Activated CD8-positive, alpha-beta T cell treated with anti-CD3 and anti-CD28 coated beads for 36 hours (primary cell): ENCODE results near the gene FAM3B. TPM values are rescaled to one million over a fixed set of nuclear protein-coding genes. Genes with fewer than 3 reads are reported as not detected.

Experiments used
- ATAC-seq: fragments of 200-7000 bp; cut with Tn5 transposase; one replicate; pipeline ENCODE4 v1.10.0; 2021; ENCODE audit warnings: mild to moderate bottlenecking, moderate library complexity
- CTCF ChIA-PET: fragments of 350-600 bp; sonication (Branson Sonifier 250); formaldehyde crosslinking; loops from one replicate; lab custom pipeline; 2021; ENCODE audit warnings: antibody characterized with exemption; lab: Charles Lee
- POLR2A ChIA-PET: fragments of 350-600 bp; sonication (Branson Sonifier 250); formaldehyde crosslinking; loops from one replicate; lab custom pipeline; 2021; ENCODE audit warnings: antibody characterized with exemption; lab: Charles Lee
- DNase-seq: peaks from one replicate; pipeline ENCODE4 v3.0.0-alpha.2; 2020
- H3K27ac Mint-ChIP-seq: one replicate; pipeline ENCODE4 v1.8.0; 2021; ENCODE audit warnings: mild to moderate bottlenecking, mixed read lengths
- H3K27me3 Mint-ChIP-seq: one replicate; pipeline ENCODE4 v1.8.0; 2021; ENCODE audit warnings: mixed read lengths
- H3K36me3 Mint-ChIP-seq: one replicate; pipeline ENCODE4 v1.8.0; 2021; ENCODE audit warnings: low read depth, mixed read lengths
- H3K4me1 Mint-ChIP-seq: one replicate; pipeline ENCODE4 v1.8.0; 2021; ENCODE audit warnings: low read depth, mixed read lengths
- H3K4me3 Mint-ChIP-seq: one replicate; pipeline ENCODE4 v1.8.0; 2021; ENCODE audit warnings: mild to moderate bottlenecking, moderate library complexity, mixed read lengths
- H3K9me3 Mint-ChIP-seq: one replicate; pipeline ENCODE4 v1.8.0; 2021; ENCODE audit warnings: mixed read lengths
- intact Hi-C: fragments of 100-400 bp; cut with micrococcal nuclease; formaldehyde crosslinking; loops from one replicate; pipeline ENCODE4 v1.10.0; 2022
- total RNA-seq, 2 experiments: library from RNA; stranded (reverse); gene quantifications; one replicate each; pipeline ENCODE4 v1.2.3, GENCODE V29; 2021
- TF ChIP-seq, protein P1 (sequence below): fragments of 200-600 bp; IDR thresholded peaks from one replicate; pipeline ENCODE4 v1.8.0; 2022; ENCODE audit warnings: antibody characterized with exemption, mild to moderate bottlenecking

Gene FAM3B
- total RNA-seq, 2 experiments from 2014 or later = not detected

GRCh38 chr21:41317458-41317857 lies 857 bp downstream of the FAM3B start:
- ATAC-seq (no peak), DNase-seq (no peak)
- ChIA-PET POLR2A (no interaction called here), CTCF (interaction anchor here (0.5 to 1.5 kb wide), 3 partner anchors 26 to 52 kb away, joined by 3 read pairs; no protein-coding TSS in a partner anchor)
- TF ChIP-seq, protein P1, sequence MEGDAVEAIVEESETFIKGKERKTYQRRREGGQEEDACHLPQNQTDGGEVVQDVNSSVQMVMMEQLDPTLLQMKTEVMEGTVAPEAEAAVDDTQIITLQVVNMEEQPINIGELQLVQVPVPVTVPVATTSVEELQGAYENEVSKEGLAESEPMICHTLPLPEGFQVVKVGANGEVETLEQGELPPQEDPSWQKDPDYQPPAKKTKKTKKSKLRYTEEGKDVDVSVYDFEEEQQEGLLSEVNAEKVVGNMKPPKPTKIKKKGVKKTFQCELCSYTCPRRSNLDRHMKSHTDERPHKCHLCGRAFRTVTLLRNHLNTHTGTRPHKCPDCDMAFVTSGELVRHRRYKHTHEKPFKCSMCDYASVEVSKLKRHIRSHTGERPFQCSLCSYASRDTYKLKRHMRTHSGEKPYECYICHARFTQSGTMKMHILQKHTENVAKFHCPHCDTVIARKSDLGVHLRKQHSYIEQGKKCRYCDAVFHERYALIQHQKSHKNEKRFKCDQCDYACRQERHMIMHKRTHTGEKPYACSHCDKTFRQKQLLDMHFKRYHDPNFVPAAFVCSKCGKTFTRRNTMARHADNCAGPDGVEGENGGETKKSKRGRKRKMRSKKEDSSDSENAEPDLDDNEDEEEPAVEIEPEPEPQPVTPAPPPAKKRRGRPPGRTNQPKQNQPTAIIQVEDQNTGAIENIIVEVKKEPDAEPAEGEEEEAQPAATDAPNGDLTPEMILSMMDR = no peak
- no peaks in the 10 kb centered on the region for H3K36me3 Mint-ChIP-seq
- no peaks in the 10 kb centered on the region for H3K9me3 Mint-ChIP-seq
- intact Hi-C loops = no loop called here
- no peak overlapping the region for H3K27ac Mint-ChIP-seq
- H3K27me3 Mint-ChIP-seq = peaks cover 26% of the 10 kb centered on the region
- H3K4me3 Mint-ChIP-seq = no peak overlapping the region
- peaks cover 13% of the 10 kb centered on the region for H3K4me1 Mint-ChIP-seq

- POLR2A ChIA-PET = no interaction called here
- ATAC-seq = no peak
- H3K27ac Mint-ChIP-seq = no peak overlapping the region
Measured at GRCh38 chr21:41318218-41318617, 1.6 kb downstream of the FAM3B start.

DNA sequence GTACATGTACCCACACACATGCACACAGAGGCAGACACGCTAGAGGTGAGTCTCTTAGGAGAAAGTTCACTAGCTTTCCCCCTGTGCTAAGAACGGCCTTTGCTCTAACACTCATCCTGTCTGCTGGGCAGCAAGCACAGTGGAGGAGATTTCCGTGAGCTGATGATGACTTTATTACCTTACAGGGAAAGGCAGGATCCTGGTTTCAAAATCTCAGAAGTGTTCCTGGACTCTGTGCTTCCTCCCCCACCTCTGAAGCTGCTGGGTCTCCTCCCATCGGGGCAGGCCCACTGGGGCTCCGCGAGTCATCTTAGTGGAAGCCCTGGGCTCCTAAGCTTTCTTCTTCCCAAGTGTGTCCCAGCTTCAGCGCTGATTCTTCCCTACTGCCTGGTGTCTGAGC lies 2.7 kb downstream of the FAM3B start:
- H3K4me1 Mint-ChIP-seq = peaks cover 13% of the 10 kb centered on the region
- POLR2A ChIA-PET = interaction anchor here (1.1 kb wide), 1 partner anchor 50 kb away, joined by 4 read pairs; no protein-coding TSS in a partner anchor
- no peak overlapping the region for H3K4me3 Mint-ChIP-seq
- intact Hi-C loops = no loop called here
- no peak overlapping the region for H3K27ac Mint-ChIP-seq
- H3K36me3 Mint-ChIP-seq = no peaks in the 10 kb centered on the region
- DNase-seq (no peak), ATAC-seq (no peak)
- H3K27me3 Mint-ChIP-seq = peaks cover 26% of the 10 kb centered on the region
- TF ChIP-seq, protein P1 = no peak
- no peaks in the 10 kb centered on the region for H3K9me3 Mint-ChIP-seq
- CTCF ChIA-PET = interaction anchor here (1.8 to 2.5 kb wide), 2 partner anchors 10 to 36 kb away, joined by 4 to 10 read pairs; no protein-coding TSS in a partner anchor

More at GRCh38 chr21:41318218-41318617, 1.6 kb downstream of the FAM3B start:
- Mint-ChIP-seq H3K9me3 (no peaks in the 10 kb centered on the region), H3K4me3 (no peak overlapping the region), H3K27me3 (peaks cover 26% of the 10 kb centered on the region), H3K4me1 (peaks cover 13% of the 10 kb centered on the region), H3K36me3 (no peaks in the 10 kb centered on the region)
- CTCF ChIA-PET = interaction anchor here (0.8 to 2.5 kb wide), 4 partner anchors 11 to 51 kb away, joined by 3 to 10 read pairs (median 4); no protein-coding TSS in a partner anchor
- no peak for DNase-seq
- TF ChIP-seq, protein P1 = no peak
- intact Hi-C loops = no loop called here

DNA sequence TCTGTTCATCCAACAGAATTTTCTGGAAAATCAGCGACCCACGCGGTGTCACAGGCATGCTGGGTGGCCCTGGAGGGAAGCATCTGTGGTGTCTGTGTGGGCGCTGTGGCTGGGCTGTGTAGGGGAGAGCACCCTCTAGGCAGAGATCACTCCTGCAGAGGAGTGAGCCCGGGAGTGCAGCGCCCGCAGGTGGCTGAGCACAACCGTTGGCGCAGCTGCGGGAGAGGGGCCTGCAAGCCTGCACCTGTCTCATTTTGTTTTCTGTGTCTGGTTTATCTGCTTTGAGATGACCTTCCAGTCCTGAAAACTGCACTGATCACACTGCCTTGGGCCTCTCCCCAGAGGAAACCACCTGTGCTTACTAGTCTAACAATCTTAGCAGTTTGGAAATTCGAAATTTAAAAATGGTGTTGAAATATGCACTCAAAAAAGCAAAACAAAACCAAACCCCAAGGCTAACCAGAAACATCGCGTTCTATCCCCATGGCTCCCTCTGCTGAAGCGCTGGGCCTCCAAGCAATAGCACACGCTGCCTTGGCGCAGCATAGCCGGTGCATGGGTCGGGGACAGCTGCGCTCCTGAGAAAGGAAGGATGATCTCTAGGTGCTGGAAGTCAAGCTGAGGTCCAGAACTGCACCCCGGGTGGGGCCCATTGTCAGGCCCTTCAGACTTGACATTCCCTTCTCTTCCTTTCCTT lies 4.8 kb downstream of the FAM3B start:
- no peak overlapping the region for H3K27ac Mint-ChIP-seq
- CTCF ChIA-PET = no interaction called here
- H3K4me3 Mint-ChIP-seq = no peak overlapping the region
- intact Hi-C loops = no loop called here
- POLR2A ChIA-PET = no interaction called here
- ATAC-seq (peak; percentile 68), DNase-seq (peak; percentile 34)
- H3K9me3 Mint-ChIP-seq = no peaks in the 10 kb centered on the region
- peaks cover 13% of the 10 kb centered on the region for H3K27me3 Mint-ChIP-seq
- peaks cover 13% of the 10 kb centered on the region for H3K4me1 Mint-ChIP-seq
- H3K36me3 Mint-ChIP-seq = no peaks in the 10 kb centered on the region
- TF ChIP-seq, protein P1 = no peak

DNA sequence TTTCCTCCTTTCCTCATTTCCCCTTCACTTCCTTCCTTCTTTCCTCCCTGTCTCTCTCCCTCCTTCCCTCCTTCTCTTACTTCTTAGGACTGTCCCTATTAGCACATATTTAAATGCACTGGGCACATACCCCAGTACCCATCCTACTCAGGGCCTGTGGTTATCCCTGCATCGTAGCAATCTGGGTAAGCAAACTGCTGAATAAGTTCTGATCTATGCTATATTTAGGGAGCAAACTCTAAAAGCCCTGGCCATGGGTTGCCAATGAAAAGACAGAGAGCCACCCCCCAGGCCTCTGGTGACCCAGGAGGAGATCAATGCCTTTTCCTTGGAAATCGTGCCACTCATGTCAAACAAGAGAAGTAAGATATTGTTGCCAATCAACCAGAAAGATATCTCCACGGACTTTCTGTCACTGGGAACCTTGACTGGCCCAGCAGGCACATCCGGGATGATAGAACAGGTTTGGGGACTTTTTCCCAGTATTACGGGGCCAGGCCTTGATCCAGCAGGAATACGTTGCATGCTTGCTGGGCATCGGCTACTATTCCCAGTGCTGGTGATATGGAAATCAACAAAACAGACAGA lies 5.4 kb downstream of the FAM3B start:
- Mint-ChIP-seq H3K27ac (no peak overlapping the region), H3K4me3 (no peak overlapping the region), H3K9me3 (no peaks in the 10 kb centered on the region), H3K27me3 (peaks cover 13% of the 10 kb centered on the region), H3K36me3 (no peaks in the 10 kb centered on the region), H3K4me1 (peaks cover 13% of the 10 kb centered on the region)
- ChIA-PET POLR2A (no interaction called here), CTCF (no interaction called here)
- TF ChIP-seq, protein P1 = no peak
- intact Hi-C loops = no loop called here
- ATAC-seq (no peak), DNase-seq (no peak)
